ENCODE data around the gene ADCY3.

ADCY3 gene

DNA sequence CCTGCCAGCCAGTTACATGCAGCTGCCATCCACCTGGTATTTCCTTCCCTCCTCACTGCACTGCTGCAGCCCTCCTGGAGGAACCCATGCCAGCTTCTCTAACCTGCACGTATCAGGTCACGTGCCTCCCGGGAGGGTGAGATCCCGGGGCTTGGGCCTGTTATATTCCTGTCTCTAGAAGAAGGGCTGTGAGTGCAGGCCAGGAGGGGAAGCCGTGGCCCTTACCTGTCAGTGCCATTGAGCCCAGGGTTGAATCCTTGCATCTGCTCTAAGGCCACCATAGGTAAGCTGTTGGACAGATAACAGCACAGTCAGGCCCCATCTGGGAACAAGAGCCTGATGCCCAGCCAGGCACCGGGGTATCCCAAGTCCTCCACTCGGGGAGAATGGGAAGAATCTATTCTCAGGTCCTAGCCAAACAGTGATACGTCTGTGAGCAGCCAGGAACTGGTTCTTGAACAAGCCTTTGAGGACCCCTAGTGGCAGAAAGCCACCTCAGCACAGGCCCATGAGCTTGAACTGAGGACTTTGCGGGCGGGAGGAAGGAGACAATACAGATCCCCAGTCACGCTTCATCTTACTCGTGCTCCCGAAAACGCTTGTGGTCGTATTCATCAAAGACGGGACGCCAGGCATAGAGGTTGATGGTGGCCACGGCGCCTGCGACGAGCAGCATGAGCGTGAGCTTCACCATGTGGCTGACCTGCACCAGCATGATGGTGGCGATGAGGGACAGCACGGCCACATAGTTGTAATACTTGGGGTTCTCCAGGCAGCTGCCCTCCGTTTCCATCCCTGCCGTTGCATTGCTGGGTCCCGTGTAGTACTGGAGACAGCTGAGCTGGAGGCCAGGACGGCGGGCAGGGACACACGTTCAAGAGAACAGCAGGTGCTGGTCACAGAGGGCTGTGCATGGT lies 92.5 kb downstream of the ADCY3 start:
- peak; percentile 79 for DNase-seq

- no peak for DNase-seq
Observed at GRCh38 chr2:24826773-24827145, 93.3 kb downstream of the ADCY3 start.

- DNase-seq, result no peak
Observed at GRCh38 chr2:24825883-24826772, 93.9 kb downstream of the ADCY3 start.

- DNase-seq, result peak; percentile 59
Observed at GRCh38 chr2:24824966-24825882, 94.8 kb downstream of the ADCY3 start.

- DNase-seq, result no peak
Observed at GRCh38 chr2:24824071-24824588, 95.9 kb downstream of the ADCY3 start.

- no peak for DNase-seq
Observed at GRCh38 chr2:24822049-24822706, 97.9 kb downstream of the ADCY3 start.

DNA sequence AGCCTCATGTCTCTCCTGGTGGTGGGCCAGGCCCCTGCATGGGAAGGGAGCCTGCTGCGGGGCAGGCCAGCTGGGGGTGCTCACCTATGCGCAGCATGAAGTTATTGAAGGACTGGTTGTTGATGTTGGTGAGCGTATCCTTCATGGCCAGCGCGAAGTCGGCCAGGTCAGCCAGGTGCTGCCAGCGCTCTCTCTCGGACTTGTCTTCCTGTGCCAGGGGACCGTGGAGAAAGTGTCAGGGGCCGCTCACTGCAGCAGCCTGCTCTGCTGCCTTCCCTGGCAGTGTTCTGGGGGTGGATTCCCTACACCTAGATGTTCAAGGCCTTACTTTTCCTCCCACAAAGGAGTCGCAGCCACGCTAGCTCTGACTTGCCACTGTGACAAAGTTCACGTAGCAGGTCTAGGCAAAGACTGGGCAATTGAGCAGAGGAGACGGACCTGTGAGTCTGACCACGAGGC lies 98.6 kb downstream of the ADCY3 start:
- DNase-seq, result no peak

DNA sequence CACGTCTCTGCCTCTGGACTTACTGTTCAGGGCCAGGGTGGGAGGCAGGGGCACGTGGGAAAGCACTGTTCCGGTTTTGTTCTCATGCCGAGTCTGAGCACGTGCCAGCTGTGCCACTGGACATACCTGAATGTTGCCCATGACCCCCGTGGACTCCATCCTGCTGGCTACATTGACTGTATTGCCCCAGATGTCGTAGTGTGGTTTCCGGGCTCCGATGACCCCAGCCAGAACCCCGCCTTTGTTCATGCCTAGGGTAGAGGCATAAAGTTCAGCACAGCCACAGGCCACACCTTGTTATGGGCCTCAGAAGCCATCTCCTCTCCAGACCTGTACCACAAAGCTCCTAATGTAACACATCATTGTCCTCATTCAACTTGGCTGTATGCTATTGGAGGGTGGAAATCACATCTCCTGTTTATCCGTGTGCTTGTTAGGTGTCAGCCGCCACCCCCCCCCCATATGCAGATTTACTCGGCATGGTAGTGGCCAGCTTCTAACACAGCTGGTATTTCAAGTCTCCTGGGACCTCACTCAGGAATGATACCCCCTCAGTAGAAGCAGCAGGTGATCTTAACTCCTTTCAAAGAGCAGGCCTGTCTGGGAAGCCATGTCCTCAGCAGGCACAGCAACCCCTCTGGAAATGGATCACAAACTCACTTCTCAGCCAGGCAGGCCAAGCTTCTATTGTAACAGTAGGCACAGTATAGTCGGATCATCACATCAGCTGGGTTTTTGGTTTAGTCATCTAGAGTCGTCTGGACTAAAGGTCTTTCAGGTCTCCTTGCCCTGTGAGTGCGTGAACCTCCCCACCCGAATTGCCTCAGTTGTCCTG lies 99.2 kb downstream of the ADCY3 start:
- DNase-seq, result no peak

DNA sequence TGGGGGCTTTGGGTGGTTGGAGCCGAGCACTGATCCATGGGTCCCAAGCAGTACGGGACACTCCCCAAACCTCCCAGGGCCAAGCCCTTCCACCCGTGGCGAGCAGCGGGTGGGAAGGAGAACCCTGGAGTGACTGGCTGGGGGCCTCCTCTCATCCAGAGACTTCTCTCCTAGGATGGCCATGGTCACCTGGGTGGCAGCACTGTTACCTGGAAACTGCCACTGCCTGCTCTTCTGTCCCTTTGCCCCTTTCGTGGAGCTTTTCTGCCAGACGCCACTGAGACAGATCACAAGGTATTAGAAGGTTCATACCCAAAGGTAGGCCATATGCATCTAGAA lies 99.9 kb downstream of the ADCY3 start:
- no peak for DNase-seq

- no peak for DNase-seq
Observed at GRCh38 chr2:24819442-24820174, 100.4 kb downstream of the ADCY3 start.

DNA sequence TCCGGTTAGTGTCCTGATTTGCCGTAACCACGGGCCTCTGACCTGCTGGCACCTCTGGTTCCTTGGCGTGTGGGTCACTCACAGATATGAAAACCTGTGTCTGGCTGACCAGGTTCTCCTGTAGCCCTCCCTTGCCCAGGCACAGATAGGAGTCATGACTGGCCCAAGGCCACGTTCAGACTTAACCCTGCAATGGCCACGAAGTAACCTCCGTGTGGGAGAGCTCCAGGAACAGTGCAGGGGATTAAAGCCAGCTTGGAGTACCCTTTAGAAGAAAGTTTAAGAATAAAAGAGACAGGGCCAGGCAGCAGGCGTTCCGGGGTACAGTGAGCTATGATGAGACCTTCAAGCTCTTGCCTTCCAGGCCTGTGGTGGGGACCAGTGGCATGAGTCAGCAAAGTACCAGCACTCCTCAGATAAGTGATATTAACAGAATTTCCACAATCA lies 101.3 kb downstream of the ADCY3 start:
- DNase-seq, result no peak

GRCh38 chr2:24816884-24817283 lies 103.2 kb downstream of the ADCY3 start:
- no peak for DNase-seq

- no peak for DNase-seq
Observed at GRCh38 chr2:24816404-24816803, 103.6 kb downstream of the ADCY3 start.

GRCh38 chr2:24815171-24815570 lies 104.9 kb downstream of the ADCY3 start:
- no peak for DNase-seq

DNA sequence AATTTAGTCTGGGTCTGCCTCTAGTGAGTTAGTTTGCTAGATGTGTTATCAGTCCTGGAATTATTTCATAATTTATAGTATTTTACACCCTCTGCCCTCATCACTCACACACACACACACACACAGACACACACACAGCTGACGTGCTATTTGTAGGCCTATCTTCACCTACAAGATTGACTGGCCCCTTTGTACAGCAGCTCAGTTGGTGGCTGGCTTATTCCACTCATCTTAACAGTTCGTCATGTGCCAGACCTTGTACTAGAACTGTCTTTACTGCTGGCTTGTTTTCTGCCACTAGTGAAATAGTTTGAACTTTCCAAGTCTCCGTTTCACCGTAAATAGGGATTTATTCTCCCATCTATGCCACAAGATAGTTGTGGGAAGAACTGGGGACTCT lies 105.5 kb downstream of the ADCY3 start:
- no peak for DNase-seq

DNA sequence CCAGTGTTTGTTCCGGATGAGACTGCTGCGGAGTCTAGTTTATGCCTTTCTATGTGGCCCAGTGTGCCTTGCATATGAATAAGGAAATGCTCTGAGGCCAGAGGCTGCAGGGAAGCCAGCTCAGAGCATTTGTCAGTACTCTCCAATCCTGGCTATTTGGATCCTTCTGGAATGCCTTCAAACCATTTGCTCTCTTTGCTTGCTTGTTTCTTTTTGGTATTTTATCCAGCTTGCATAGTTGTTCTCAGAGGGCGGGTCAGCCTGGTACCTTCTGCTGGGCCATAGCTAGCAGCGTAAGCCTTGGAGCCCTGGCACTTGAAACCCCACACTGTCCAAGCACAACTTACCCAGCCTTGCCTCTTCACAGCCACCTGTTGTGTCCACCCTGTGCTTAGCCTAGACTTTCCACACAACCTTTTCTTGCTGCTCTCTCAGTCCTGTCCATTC lies 106.3 kb downstream of the ADCY3 start:
- no peak for DNase-seq

DNA sequence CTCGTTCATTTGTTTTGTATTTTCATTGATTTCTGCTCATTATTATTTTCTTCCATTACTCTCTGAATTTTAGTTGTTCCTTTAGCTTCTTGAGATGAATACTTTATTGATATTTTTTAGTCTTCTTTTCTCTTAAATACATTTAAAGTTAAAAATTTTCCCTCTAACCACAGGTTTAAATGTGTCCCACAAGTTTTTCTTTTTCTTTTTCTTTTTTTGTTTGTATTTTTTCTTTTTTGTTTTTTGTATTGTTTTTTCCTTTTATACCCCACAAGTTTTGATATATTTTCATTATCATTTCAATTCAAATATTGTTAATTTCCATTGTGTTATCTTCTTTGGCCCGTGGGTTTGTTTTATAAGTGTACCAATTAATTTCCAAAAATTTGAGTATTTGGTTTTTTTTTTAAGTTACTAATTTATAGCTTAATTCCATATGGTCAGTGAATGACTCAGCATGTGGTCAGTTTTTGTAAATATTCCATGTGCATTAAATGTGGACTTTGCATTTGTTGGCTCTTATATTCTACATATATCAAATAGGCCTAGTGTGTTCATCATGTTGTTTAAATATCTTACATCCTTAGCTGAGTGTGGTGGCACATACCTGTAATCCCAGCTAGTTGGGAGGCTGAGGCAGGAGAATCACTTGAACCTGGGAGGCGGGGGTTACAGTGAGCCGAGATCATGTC lies 110.6 kb downstream of the ADCY3 start:
- no peak for DNase-seq

GRCh38 chr2:24806661-24807036 lies 113.4 kb downstream of the ADCY3 start:
- no peak for DNase-seq
